ENCODE measurements around the gene EDDM13.

DNA sequence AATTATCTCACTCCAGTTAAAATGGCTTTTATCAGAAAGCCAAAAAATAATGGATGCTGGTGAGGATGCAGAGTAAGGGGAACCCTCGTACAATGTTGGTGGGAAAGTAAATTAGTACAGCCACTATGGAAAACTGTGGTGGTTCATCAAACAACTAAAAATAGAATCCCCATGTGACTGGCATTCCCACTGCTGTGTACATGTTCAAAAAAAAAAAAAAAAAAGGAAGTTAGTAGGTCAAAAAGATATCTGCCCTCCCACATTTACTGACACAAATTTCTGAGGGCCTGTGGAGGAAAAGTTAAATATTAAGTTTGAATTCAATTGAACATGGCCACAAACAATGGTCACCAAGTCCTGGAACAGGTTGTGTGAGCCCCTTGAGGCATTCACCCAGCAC is 51.9 kb downstream of the EDDM13 start:
- TF ChIP-seq YY1 (IDR thresholded peaks at IDR 0.05; ENCODE audit: low read depth, low read length) (no peak), SUZ12 (IDR thresholded peaks at IDR 0.05; ENCODE audit: unreplicated experiment) (no peak), POLR2A (IDR thresholded peaks at IDR 0.05; ENCODE audit: low read depth, low read length) (no peak), SMC3 (IDR thresholded peaks at IDR 0.05; ENCODE audit: borderline replicate concordance, low read length) (no peak), MEF2B (IDR thresholded peaks at IDR 0.05; ENCODE audit: partially characterized antibody, poor library complexity, severe bottlenecking) (no peak), MXI1 (IDR thresholded peaks at IDR 0.05; ENCODE audit: low read depth, low read length) (no peak), SREBF2 (IDR thresholded peaks at IDR 0.05; ENCODE audit: low read length) (no peak), EZH2 (IDR thresholded peaks at IDR 0.05; ENCODE audit: borderline replicate concordance, control insufficient read depth, low read depth, low read length) (no peak), EP300 (IDR thresholded peaks at IDR 0.05; ENCODE audit: borderline replicate concordance in 1 of 2, control insufficient read depth in 1 of 2, low read depth in 2 of 2, low read length in 2 of 2) (no peak), POLR2AphosphoS5 (IDR thresholded peaks at IDR 0.05; ENCODE audit: low read length) (no peak), HCFC1 (IDR thresholded peaks at IDR 0.05; ENCODE audit: low read length) (no peak), ZNF207 (IDR thresholded peaks at IDR 0.05; ENCODE audit: borderline replicate concordance) (no peak)
- TF ChIP-seq, protein P1, sequence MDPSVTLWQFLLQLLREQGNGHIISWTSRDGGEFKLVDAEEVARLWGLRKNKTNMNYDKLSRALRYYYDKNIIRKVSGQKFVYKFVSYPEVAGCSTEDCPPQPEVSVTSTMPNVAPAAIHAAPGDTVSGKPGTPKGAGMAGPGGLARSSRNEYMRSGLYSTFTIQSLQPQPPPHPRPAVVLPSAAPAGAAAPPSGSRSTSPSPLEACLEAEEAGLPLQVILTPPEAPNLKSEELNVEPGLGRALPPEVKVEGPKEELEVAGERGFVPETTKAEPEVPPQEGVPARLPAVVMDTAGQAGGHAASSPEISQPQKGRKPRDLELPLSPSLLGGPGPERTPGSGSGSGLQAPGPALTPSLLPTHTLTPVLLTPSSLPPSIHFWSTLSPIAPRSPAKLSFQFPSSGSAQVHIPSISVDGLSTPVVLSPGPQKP (IDR thresholded peaks at IDR 0.05; ENCODE audit: low read depth, low read length), result no peak
- TF ChIP-seq, protein P2, sequence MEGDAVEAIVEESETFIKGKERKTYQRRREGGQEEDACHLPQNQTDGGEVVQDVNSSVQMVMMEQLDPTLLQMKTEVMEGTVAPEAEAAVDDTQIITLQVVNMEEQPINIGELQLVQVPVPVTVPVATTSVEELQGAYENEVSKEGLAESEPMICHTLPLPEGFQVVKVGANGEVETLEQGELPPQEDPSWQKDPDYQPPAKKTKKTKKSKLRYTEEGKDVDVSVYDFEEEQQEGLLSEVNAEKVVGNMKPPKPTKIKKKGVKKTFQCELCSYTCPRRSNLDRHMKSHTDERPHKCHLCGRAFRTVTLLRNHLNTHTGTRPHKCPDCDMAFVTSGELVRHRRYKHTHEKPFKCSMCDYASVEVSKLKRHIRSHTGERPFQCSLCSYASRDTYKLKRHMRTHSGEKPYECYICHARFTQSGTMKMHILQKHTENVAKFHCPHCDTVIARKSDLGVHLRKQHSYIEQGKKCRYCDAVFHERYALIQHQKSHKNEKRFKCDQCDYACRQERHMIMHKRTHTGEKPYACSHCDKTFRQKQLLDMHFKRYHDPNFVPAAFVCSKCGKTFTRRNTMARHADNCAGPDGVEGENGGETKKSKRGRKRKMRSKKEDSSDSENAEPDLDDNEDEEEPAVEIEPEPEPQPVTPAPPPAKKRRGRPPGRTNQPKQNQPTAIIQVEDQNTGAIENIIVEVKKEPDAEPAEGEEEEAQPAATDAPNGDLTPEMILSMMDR (IDR thresholded peaks at IDR 0.05 in 2 of 3, conservative IDR thresholded peaks at IDR 0.05 in 1 of 3; ENCODE audit: control insufficient read depth in 2 of 3, extremely low read depth in 1 of 3, insufficient read depth in 1 of 3, low read depth in 3 of 3, low read length in 3 of 3), result no peak
